T47D (cell line): Measurements from ENCODE around the gene NXN.

ENCODE experiments used
- DNase-seq, 2 experiments: peaks; one replicate each; pipeline versions ENCODE4 v3.0.0 to v3.0.0-alpha.2; 2011 to 2012; ENCODE audit warnings: low read depth in 1 of 2, low spot score in 1 of 2
- JUND ChIP-seq: IDR thresholded peaks from 2 replicates; pipeline ENCODE4 v1.6.1; 2012; ENCODE audit warnings: low read depth
- in situ Hi-C: cut with HindIII; loops from 2 replicates; pipeline ENCODE4 v1.10.0; 2016; ENCODE audit warnings: low sequenced_read_pairs, low pct_unique_long_range_greater_than_20kb

Gene NXN

DNA sequence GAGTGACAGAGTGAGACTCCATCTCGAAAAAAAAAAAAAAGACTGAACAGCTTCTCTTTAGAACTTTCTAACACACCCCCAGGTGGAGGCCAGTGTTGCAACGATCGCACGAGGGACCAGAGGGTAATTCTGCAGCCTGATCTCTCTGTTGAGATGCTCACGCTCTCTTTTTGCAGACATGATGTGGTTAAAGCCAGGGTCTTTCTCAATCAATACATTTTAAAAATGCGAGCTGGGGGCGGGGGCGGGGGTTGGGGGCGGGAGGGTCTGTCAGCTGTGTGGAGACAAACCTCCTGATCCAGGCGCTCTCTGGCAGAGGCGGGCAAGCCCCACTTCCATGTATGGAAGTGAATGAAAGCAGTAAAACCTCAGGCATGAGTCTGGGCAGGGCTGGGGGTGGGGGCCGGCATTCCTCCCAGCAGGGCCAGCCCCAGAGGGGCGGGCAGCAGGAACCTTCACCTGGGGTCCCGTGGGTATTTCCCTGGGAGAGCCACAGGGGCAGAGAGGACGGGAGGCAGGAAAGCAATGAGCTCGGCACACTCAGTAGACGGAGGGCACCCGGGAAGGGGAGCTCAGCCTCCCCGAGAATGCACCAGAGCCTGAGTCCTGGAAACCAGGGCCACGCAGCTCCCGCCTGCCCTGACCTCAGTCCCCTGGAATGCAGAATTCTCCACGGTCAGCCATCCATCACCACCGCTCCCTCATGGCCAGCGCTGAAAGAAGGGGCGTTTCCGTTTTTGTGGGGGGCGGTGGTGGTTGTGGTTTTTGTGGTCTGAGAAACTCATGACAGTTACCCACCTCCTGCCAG lies 28.0 kb downstream of the NXN start:
- peak; percentile 27 to 31 for DNase-seq
- no peak for TF ChIP-seq JUND
- in situ Hi-C loops = no loop called here

DNA sequence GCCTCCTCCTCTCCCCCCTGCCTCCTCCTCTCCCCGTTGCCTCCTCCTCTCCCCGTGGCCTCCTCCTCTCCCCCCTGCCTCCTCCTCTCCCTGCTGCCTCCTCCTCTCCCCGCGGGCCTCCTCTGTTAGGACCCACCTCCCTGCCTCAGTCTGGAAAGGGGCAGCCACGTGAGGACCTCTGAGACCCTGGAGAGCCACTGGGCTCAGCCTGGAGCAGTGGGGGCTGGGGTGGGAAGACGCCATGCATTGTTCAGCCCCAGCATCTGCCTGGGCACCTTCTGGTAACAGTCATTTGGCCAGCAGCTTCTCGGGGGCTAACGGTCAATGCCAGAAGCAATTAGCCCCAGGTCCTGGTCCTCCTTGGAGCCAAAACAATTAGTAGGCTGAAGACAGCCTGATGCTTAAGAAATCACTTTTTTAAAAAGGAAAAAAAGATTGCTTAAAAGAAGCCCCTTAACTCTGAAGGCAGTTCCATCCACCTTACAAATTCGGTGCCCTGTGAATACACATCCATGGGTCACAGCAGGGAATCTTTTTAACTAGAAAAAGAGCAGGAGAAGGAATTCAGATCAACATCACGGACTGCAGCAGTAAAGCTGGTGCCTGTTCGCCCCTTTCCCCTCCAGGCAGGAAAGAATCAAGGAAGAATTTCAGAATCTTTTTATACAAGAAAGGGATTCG lies 29.8 kb downstream of the NXN start:
- in situ Hi-C loops = no loop called here
- no peak for DNase-seq
- TF ChIP-seq JUND = no peak

DNA sequence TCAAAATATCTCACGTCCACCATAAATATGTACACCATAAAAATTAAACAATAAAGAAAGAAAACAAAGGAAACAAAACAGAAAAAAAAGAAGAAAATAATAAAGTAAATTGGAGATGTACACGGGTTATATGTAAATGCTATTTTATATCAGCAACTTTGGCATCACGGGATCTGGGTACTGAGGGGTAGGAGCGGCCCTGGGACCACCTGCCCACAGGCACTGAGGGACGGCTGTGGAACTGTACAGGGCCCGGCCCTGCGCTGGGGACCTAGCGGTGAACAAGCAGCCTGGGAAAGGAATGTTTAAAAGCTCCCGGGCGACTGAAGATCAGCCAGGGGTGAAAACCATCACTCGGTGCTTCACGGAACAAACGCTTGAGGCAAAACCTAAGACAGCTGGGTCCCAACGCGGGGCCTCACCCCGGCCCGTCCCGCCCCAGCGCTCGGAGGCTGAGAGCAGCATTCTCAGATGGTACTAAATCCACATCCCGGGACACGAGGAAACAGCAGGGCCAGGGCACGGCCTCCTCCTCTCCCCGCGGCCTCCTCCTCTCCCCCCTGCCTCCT lies 31.2 kb downstream of the NXN start:
- no peak for TF ChIP-seq JUND
- in situ Hi-C loops = no loop called here
- no peak for DNase-seq

- TF ChIP-seq JUND = no peak
- no peak for DNase-seq
- in situ Hi-C loops = no loop called here
These were observed 32.9 kb downstream of the NXN start for GRCh38 chr17:946510-947236.

GRCh38 chr17:945672-946071 lies 33.9 kb downstream of the NXN start:
- DNase-seq = no peak
- TF ChIP-seq JUND = no peak
- in situ Hi-C loops = no loop called here

GRCh38 chr17:944266-944826 lies 35.2 kb downstream of the NXN start:
- in situ Hi-C loops = no loop called here
- no peak for DNase-seq
- no peak for TF ChIP-seq JUND

- in situ Hi-C loops = no loop called here
- no peak for TF ChIP-seq JUND
- no peak for DNase-seq
These were observed 44.1 kb downstream of the NXN start for GRCh38 chr17:935485-935884.

DNA sequence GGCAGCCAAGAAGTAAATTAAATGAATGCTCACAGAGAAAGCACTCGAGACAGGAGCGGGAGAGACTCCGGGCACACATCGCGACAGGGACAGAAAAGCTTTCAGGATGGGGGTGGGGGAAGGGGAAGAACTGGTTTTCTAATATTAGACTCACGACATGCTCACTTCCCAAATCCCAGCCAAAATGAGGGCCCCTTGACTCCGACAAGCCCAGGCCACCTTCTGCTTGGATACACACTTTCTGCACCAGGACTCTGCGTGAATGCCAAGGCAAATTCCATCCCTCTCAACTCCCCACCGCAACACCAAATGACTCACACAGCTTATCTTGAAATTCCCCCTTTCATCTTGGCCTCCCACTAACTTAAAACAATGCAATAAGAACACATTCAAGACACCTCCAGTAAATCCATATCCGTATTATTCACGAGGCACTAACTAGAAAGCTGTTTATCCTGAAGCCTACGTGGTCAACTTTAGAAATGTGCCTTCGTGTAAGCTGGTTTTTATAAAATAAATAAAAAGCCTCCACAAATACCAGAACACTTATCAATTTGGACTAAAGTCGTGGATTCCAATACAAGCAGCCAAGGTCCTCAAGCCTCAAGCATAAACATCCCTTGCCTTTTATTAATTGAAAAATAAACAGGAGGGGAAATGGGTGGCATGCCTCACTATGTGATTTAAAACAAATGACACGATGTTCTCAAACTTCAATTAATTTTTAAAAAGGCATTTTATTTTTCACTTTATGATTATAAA lies 46.1 kb downstream of the NXN start:
- in situ Hi-C loops = no loop called here
- DNase-seq = peak in 1 of 2 experiments; percentile 43

DNA sequence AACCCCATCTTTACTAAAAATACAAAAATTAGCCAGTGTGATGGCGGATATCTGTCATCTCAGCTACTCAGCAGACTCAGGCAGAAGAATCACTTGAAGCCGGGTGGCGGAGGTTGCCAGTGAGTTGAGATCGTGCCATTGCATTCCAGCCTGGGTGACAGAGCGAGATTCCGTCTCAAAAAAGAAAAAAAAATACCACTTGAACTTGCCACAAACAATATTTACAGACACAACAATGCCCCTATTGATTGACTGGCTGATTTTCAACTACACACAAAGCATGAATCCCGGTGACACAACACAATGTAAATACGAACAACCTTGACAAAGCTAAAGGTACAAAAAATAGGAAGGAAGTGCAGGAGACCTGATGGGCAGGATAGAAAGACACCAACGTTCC lies 49.3 kb downstream of the NXN start:
- DNase-seq = peak in 1 of 2 experiments; percentile 81
- in situ Hi-C loops = no loop called here
- no peak for TF ChIP-seq JUND

More for the DNA sequence above, 46.1 kb downstream of the NXN start:
- TF ChIP-seq JUND = no peak

DNA sequence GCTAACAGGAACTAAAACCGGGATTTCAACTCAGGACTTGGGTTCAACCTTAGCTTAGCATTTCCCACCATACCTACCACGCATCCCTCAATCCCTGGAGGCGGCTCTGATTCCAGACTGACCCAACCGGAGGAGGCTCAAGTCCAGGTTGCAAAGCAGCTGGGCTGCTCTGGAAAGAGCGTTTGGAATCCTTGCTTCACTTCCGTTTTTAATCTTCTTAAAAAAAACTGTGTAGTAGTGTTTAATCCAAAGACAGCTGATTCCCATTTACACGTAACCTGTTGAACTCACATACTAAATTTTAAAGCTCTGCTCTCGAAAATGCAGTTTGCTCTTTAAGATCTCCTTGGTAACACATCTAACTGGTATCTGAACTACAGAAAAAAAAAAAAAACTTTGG lies 50.0 kb downstream of the NXN start:
- TF ChIP-seq JUND = no peak
- in situ Hi-C loops = no loop called here
- DNase-seq = no peak

- TF ChIP-seq JUND = peak; percentile 15; the same call in 1 of the 2 replicates
- in situ Hi-C loops = no loop called here
- peak in 1 of 2 experiments; percentile 79 for DNase-seq
These were observed 51.7 kb downstream of the NXN start for GRCh38 chr17:927611-928461.
